Stimulated activated CD4-positive, alpha-beta T cell treated with anti-CD3 and anti-CD28 coated beads, Interleukin-12 subunit alpha, Interleukin-12 subunit beta, amount 100 ng/mL, for 24 hours (primary cell): ENCODE measurements around the gene PLD6.
A peak's percentile ranks its signal among the peaks of the same experiment; 100 is the strongest.
"Not testable (repeated sequence)": the region's sequence is repeated elsewhere in the genome, so short reads cannot be mapped to it uniquely, and the experiment has no call there.

Experiments
- DNase-seq, 2 experiments: peaks; one replicate each; pipeline ENCODE4 v3.0.0-alpha.2; 2020; ENCODE audit warnings: low read depth in 2 of 2

PLD6 gene, protein sequence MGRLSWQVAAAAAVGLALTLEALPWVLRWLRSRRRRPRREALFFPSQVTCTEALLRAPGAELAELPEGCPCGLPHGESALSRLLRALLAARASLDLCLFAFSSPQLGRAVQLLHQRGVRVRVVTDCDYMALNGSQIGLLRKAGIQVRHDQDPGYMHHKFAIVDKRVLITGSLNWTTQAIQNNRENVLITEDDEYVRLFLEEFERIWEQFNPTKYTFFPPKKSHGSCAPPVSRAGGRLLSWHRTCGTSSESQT

DNA sequence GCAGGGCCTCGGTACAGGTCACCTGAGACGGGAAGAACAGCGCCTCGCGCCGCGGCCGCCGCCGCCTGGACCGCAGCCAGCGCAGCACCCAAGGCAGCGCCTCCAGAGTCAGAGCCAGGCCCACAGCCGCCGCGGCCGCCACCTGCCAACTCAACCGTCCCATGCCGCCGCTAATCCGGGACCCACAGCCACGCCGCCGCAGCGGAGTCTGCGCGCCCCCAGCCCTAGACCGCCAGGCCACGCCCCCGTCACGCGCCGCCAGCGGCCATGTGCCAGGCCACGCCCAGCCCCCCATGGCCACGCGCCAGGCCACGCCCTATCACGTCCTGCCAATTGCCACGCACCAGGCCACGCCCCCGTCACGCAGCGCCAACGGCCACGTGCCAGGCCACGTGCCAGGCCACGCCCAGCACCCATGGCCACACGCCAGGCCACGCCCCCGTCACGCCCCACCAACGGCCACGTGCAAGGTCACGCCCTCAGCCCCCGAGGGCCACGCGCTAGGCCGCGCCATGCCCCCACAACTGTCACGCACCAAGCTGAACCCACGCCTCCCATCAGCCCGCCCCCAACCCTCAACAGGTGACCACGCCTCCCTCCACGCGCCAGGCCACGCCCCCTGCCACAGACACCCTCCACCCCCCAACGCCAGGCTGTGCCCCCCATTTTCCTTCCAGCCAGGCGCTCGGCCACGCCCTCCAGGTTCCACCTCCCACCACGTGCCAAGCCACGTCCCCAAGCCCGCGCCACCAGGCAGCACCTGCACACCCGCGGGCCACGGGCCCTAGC lies at the start of gene PLD6:
Gene PLD6 (minus strand): TSS at position 210 of the 789 bp plus-strand sequence. CDS start 47 bp downstream, at position 163.
- peak; percentile 79 to 85 for DNase-seq

DNA sequence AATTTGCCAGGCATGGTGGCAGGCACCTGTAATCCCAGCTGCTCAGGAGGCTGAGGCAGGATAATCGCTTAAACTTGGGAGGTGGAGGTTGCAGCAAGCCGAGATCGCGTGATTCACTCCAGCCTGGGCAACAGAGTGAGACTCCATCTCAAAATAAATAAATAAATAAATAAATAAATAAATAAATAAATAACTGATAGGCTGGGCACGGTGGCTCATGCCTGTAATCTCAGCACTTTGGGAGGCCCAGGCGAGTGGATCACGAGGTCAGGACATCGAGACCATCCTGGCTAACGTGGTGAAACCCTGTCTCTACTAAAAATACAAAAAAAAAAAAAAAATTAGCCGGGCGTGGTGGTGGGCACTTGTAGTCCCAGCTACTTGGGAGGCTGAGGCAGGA lies 49.6 kb upstream of the PLD6 start:
- not testable (repeated sequence) for DNase-seq

DNA sequence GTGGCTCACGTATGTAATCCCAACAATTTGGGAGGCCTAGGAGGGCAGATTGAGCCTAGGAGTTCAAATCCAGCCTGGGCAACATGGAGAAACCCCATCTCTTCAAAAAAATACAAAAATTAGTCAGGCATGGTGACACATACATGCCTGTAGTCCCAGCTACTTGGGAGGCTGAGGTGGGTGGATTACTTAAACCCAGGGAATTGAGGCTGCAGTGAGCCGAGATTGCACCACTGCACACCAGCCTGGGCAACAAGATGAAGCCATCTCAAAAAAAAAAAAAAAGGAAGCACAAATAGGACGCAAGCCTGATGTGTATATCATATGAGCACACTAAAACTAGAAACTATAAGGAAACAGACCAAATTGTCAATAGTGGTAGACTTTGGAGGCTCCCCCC lies 47.9 kb upstream of the PLD6 start:
- DNase-seq, result no peak

- DNase-seq, result no peak
Observed at GRCh38 chr17:17253406-17253805, 47.3 kb upstream of the PLD6 start.

DNA sequence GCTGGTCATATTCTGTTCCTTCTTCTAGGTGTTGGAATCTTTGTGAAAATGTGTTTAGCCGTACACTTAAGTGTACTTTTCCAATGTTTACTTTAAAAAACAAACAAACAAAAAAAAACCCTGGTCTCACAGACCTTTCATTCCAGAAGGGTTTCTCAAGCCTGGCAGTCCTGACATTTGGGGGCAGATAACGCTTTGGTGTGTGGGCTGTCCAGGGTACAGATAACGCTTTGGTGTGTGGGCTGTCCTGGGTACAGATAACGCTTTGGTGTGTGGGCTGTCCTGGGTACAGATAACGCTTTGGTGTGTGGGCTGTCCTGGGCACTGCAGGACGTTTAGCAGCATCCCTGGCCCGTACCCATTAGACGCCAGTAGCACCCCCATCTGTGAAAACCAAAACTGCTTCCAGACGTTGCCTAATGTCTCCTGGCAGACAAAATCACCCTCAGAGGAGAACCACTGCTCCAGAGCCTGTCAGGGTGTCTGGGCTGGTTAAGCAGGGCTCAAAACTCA lies 46.1 kb upstream of the PLD6 start:
- DNase-seq, result no peak

GRCh38 chr17:17246879-17247278 lies 40.7 kb upstream of the PLD6 start:
- DNase-seq, result no peak

- no peak for DNase-seq
Observed at GRCh38 chr17:17243163-17243562, 37.0 kb upstream of the PLD6 start.

DNA sequence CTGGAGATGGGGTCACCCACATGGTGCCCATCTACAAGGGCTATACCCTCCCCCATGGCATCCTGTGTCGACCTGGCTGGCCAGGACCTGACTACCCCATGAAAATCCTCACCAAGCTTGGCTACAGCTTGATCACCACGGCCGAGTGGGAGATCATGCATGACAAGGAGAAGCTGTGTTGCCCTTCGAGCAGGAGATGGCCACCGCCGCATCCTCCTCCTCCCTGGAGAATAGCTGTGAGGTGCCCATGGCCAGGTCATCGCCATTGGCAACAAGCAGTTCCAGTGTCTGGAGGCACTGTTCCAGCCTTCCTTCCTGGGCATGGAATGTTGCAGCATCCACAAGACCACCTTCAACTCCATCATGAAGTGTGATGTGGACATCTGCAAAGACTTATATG lies 36.1 kb upstream of the PLD6 start:
- no peak for DNase-seq

GRCh38 chr17:17241656-17242055 lies 35.5 kb upstream of the PLD6 start:
- no peak for DNase-seq

GRCh38 chr17:17239832-17240231 lies 33.7 kb upstream of the PLD6 start:
- no peak for DNase-seq

- peak; percentile 79 to 86 for DNase-seq
Observed at GRCh38 chr17:17237026-17237799, 31.1 kb upstream of the PLD6 start, which contains the start of gene FLCN. Gene FLCN, minus strand, starts transcription at chr17:17237168. Its CDS starts 9,031 bp downstream, at chr17:17228137.

GRCh38 chr17:17236295-17237025 lies 30.3 kb upstream of the PLD6 start:
- no peak for DNase-seq

DNA sequence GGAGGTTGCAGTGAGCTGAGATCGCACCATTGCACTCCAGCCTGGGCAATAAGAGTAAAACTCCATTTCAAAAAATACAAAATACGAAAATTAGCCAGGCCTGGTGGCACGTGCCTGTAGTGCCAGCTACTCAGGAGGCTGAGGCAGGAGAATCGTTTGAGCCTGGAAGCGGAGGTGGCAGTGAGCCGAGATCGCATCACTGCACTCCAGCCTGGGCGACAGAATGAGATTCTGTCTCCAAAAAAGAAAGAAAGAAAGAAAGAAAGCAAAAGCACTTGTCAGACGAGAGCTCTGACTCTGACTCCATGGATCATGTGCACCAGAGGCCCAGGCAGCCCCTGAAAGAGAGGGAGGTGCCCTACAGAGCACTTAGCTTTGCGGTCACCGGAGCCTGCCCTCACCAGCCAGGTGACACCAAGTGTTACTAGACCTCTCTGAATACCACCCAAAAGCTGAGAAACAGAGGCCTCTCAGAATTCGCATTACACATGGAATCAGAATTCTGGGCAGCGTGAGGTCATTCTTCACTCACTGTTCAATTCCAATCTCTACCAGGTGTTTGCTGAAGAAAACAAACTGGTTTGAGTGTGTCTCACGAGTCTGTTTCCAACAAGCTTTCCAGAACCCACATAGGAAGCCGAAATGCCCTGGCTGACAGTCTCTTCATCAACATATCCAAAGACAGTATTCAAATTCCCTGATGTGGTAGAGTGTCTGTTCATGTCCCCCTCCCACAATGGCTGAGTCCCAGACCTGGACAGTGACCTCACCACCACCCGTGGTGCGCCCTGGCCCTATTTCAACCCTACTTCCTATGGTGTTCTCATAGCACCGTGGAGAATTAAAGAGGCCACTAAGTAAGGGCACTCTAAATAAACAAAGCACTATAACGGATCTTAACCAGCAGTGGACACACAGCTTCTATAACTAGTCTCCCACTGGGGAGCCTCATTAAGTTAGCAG lies 29.4 kb upstream of the PLD6 start:
- no peak for DNase-seq

- DNase-seq, result no peak
Observed at GRCh38 chr17:17232303-17232621, 26.1 kb upstream of the PLD6 start.

DNA sequence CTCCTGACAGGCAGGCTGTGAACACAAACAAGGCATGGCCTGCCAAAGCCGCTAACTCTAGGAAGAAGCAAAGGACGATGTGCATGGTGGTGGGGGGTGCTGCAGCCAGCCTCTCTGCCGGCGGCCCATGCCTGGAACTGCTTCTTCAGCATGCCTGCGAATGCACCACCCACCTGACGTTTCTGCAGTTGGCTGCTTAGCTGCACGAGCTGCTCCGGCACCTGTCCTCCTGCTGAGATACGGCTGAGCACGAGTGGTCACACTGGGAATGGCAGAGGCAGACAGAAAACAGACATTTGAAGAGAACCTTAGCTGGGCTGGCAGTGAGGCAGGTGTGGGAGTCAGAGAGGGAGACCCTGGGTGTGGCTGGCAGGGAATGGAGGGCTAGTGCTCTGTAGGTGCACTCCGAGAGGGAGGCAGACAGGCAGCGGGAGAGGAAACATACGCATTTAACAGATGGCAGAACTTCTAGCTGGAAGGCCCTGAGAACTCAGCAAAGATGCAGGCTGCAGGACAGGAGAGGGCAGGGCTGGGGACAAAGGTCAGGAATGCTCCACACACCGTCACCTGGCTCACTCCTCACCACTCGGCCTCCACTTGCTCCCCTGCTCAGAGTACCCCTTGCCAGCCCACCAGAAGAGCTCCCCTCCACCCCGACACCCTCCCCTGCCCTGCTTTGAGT lies 25.6 kb upstream of the PLD6 start:
- no peak for DNase-seq

GRCh38 chr17:17229416-17230384 lies 23.6 kb upstream of the PLD6 start:
- DNase-seq, result no peak

- DNase-seq, result no peak
Observed at GRCh38 chr17:17228521-17229279, 22.6 kb upstream of the PLD6 start.
